Pancreas (tissue), 10 donors: Measurements from ENCODE around the gene VSTM2B. TPM values are rescaled to one million over a fixed set of nuclear protein-coding genes. Genes with fewer than 3 reads are reported as not detected.

Experiments used
- ATAC-seq, 4 donors: fragments of 200-7000 bp; cut with Tn5 transposase; one replicate each; pipeline versions ENCODE4 v1.8.0 to v1.9.1; 2020; ENCODE audit warnings: mild to moderate bottlenecking in 4 of 4, moderate library complexity in 4 of 4
- DNase-seq, 6 donors: peaks; one replicate each; pipeline ENCODE4 v3.0.0-alpha.2; 2020
- FAIRE-seq: peaks from 2 replicates; lab custom pipeline; 2012; peaks lifted over from hg19 to GRCh38; lab: Jason Lieb, UNC
- H3K27ac ChIP-seq, 4 donors: fragments of 200-600 bp; sonication (generic); 1 replicate in 3 of 4; 2 replicates in 1 of 4; pipeline versions ENCODE4 v1.5.0 to v1.8.0; 2020
- H3K27me3 ChIP-seq, 4 donors: fragments of 200-600 bp; one replicate each; pipeline ENCODE4 v1.8.0; 2021
- H3K36me3 ChIP-seq, 3 donors: fragments of 200-600 bp; sonication (generic) in 1 of 3; one replicate each; pipeline versions ENCODE4 v1.5.0 to v1.8.0; 2020 to 2021
- H3K4me1 ChIP-seq, 3 donors: fragments of 200-600 bp; one replicate each; pipeline ENCODE4 v1.8.0; 2021
- H3K4me3 ChIP-seq, 4 donors: fragments of 200-600 bp; sonication (generic) in 2 of 4; one replicate each; pipeline versions ENCODE4 v1.5.0 to v1.8.0; 2020 to 2021
- H3K9me3 ChIP-seq, 4 donors: fragments of 200-600 bp; one replicate each; pipeline ENCODE4 v1.8.0; 2021
- CTCF ChIP-seq, 4 donors: fragments of 200-600 bp; sonication (generic) in 3 of 4; IDR thresholded peaks; one replicate each; pipeline versions ENCODE4 v1.5.0 to v1.8.0; 2021; ENCODE audit warnings: antibody characterized with exemption in 4 of 4
- WGBS, 2 donors: extraction: QIAGEN DNeasy Blood & Tissue Kit; methylation state at CpG; one replicate each; pipeline ENCODE4 v1.1.7; 2013; 5-methylcytosine and 5-hydroxymethylcytosine counted together
- intact Hi-C, 3 donors: fragments of 100-400 bp; cut with DNase I; formaldehyde crosslinking; loops; one replicate each; pipeline versions ENCODE4 v1.11.1 to v1.14.2; 2022
- polyA plus RNA-seq, 2 donors: library from polyadenylated mRNA; stranded (reverse); fragments of 200-250 nt; gene quantifications; one replicate each; pipeline ENCODE4 v1.2.3, GENCODE V29; 2013
- total RNA-seq, 6 donors: library from RNA; stranded (reverse); fragmentation: NEBNext Ultra II Directional in 4 of 6; extraction: Animal tissue kit (Norgen Biotek cat#: 25700) in 4 of 6; gene quantifications; one replicate each; pipeline versions ENCODE4 v1.2.1 to v1.2.4, GENCODE V29; 2021 to 2023
- donor health status: healthy with polysubstance abuse.
- donor health status: DM: no; HTN: no; CAD: no; lungs with moderate emphysema.
- donor health status: DM: no; HTN: no; CAD: no.
- donor health status: control.
- donor health status: control.
- donor health status: Bipolar disorder and iron deficiency.
- donor health status: DM: yes; HTN: yes; CAD: no.
- donor health status: DM: no; HTN: no; CAD: no.
- donor health status: DM: no; HTN: no; CAD: no.
- donor health status: DM: yes; HTN: yes; CAD: no.

Gene VSTM2B
- total and polyA plus RNA-seq, 8 donors = 0.05 TPM; not detected in 7

- peak in 1 of 6 donors; percentile 32 for DNase-seq
- ATAC-seq = no peak
- intact Hi-C loops = no loop called here
- Histone ChIP-seq H3K9me3 (no peaks in the 10 kb centered on the region), H3K4me3 (no peak overlapping the region), H3K27ac (no peak overlapping the region), H3K4me1 (no peaks in the 10 kb centered on the region), H3K27me3 (no peaks in the 10 kb centered on the region), H3K36me3 (no peaks in the 10 kb centered on the region)
- 64 to 73% methylated on average over 18 of the region's 18 CpGs for WGBS, 2 donors
- no peak for TF ChIP-seq CTCF (IDR thresholded peaks at IDR 0.05)
- FAIRE-seq = no peak
These were observed 25.7 kb upstream of the VSTM2B start for GRCh38 chr19:29499921-29500590.

- no peak for TF ChIP-seq CTCF (IDR thresholded peaks at IDR 0.05)
- Histone ChIP-seq H3K36me3 (no peaks in the 10 kb centered on the region), H3K27me3 (no peaks in the 10 kb centered on the region), H3K4me3 (no peak overlapping the region), H3K4me1 (no peaks in the 10 kb centered on the region), H3K9me3 (no peaks in the 10 kb centered on the region), H3K27ac (no peak overlapping the region)
- 62 to 72% methylated on average over 18 of the region's 18 CpGs for WGBS, 2 donors
- ATAC-seq (no peak), FAIRE-seq (no peak), DNase-seq (peak in 2 of 6 donors; percentile 28 to 35)
- intact Hi-C loops = no loop called here
These were observed 23.8 kb upstream of the VSTM2B start for GRCh38 chr19:29501816-29502580.

GRCh38 chr19:29502581-29502850 is 23.3 kb upstream of the VSTM2B start:
- no peak for ATAC-seq
- Histone ChIP-seq H3K4me3 (no peak overlapping the region), H3K9me3 (no peaks in the 10 kb centered on the region), H3K4me1 (no peaks in the 10 kb centered on the region), H3K27me3 (no peaks in the 10 kb centered on the region), H3K36me3 (no peaks in the 10 kb centered on the region), H3K27ac (no peak overlapping the region)
- intact Hi-C loops = no loop called here
- WGBS, 2 donors = 58 to 91% methylated on average over 3 of the region's 3 CpGs
- no peak for FAIRE-seq
- no peak for DNase-seq
- TF ChIP-seq CTCF (IDR thresholded peaks at IDR 0.05) = no peak

- intact Hi-C loops = no loop called here
- peak in 1 of 6 donors; percentile 19 for DNase-seq
- no peaks in the 10 kb centered on the region for H3K36me3 ChIP-seq
- H3K4me1 ChIP-seq = no peaks in the 10 kb centered on the region
- no peak for ATAC-seq
- 58 to 74% methylated on average over 12 of the region's 12 CpGs for WGBS, 2 donors
- H3K9me3 ChIP-seq = no peaks in the 10 kb centered on the region
- no peak overlapping the region for H3K4me3 ChIP-seq
- TF ChIP-seq CTCF (IDR thresholded peaks at IDR 0.05) = no peak
- FAIRE-seq = no peak
- no peaks in the 10 kb centered on the region for H3K27me3 ChIP-seq
- H3K27ac ChIP-seq = no peak overlapping the region
These were observed 22.5 kb upstream of the VSTM2B start for GRCh38 chr19:29503140-29503758.
